HT-29 (cell line): Measurements from ENCODE around the gene ALPL. TPM values are rescaled to one million over a fixed set of nuclear protein-coding genes. Genes with fewer than 3 reads are reported as not detected.
A peak's percentile ranks its signal among the peaks of the same experiment; 100 is the strongest.

Source experiments
- DNase-seq: peaks from one replicate; pipeline ENCODE4 v3.0.0-alpha.2; 2015; ENCODE audit warnings: low spot score
- total RNA-seq: library from RNA; depleted of rRNA; stranded (reverse); fragments of >200 nt; shearing (Covaris generic); gene quantifications from 2 replicates; pipeline ENCODE4 v1.2.3, GENCODE V29; 2014; rRNA removed

ALPL gene
- total RNA-seq, 1 experiment from 2014 or later = not detected

DNA sequence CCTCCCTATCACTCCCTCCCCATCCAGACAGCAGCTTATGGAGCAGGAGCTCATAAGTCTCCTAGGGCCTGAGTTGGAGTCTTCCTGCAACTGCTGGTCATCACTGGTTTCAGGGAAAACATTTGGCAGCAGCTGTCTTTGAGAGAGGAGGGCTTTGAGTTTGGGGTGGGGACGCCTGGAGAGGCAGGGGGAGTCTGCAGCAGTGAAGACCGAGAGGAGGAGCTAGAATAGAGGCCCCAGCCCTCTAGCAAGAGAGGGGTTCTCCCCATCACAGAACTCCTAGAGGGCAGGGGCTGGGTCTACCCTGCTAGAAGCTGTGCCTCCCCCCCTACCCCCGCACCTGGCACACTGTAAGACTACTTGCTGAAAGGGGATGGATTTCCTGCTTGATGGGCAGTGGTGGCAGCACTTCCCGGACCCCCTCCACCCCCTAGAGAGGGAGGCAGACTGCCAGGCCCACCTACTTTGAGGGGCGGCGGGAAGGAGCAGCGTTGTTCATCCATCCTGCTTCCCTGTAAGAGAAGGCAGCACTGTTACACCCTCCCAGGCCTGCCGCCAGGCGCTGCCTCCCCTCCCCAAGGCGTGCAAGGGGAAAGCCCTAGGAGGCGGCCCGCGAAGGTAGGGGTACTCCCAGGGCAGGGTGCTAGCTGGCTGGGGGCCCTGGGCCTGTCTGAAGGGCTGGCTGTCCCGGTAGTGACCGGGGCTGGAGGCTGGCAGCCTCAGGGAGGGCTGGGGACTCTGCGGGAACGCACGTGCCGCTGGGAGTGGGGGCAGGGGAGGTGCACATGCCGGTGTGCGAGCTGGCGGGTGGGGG, 109.5 kb downstream of the ALPL start:
- DNase-seq = no peak

DNA sequence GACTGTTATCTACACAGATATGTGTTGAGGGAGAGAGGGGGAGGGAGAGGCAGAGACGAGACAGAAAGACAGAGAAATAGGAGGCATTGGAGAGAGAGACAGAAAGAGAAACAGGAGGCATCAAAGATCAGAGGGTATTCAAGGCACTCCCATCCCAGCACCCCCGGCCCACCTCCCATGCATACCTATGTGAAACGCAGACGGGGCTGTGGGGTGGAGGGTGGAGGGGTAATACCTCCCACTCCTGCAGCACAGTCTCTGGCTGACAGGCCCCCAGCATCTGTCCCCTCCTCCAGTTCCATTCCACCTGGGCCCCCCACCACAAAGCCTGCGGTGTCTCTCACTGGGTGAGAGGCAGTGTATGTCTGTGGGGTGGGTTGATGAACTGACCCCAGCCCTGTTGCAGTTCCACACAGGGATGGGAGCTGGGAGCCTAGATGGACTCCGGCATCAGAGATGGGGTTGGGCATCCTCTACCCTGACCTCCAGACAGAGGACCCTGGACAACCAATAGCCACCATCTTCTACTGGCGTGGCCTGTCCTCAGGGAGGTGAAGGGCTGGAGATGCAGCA, 110.2 kb downstream of the ALPL start:
- DNase-seq = no peak

DNA sequence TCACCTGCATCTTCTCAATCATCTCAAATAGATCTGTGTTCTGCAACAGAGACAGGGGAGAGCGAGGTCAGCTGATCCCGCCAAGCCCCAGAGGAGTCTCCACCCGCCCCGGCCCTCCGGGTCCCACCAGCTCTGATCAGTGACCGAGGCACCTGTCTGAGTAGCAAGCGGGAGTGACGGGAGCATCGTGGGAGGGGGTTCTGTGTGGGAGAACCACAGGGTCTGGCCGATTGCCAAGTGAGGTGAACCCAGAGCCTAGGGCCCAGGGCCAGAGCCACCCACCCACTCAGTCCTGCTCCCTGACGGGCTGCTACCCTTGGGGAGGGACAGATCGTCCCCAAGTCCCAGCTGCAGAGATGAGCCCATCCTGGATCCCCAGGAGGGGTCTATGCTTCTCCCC, 110.8 kb downstream of the ALPL start:
- no peak for DNase-seq

DNA sequence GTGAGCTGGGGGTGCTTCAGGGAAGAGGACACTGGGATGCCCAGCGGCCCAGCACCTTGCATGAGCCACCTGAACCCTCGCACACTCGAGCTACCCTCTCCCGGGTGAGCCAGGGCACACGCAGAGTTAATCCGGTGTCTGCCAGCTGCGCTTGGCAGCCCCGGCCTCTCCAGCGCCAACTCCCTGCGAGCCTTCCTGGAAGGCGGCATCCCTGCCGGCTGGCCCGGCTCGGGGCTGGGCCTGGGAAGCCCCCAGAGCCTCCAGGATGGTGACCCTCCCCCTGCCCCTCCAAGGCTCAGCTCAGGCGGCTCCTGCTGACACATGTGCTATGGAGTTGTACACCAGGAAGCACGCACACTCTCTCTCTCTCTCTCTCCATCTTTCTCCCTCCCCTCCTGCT, 111.3 kb downstream of the ALPL start:
- no peak for DNase-seq

DNA sequence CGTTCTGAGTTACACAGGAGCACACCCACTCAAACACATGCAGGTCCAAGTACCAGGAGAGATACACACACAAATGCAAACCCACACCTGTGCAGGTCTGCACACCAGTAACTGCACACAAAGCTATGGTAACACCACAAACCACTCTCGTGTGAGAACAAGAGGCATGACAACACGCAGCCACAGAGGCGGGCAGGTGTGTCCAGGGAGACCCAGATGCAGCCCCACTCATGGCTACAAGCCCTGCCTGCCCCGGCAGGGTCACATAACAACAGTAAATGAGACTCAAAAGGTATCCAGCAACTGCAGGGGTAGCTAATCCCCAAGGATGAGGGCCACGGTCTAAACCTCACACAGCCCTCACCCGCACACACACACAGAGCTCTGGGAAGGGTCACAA, 111.8 kb downstream of the ALPL start:
- no peak for DNase-seq

DNA sequence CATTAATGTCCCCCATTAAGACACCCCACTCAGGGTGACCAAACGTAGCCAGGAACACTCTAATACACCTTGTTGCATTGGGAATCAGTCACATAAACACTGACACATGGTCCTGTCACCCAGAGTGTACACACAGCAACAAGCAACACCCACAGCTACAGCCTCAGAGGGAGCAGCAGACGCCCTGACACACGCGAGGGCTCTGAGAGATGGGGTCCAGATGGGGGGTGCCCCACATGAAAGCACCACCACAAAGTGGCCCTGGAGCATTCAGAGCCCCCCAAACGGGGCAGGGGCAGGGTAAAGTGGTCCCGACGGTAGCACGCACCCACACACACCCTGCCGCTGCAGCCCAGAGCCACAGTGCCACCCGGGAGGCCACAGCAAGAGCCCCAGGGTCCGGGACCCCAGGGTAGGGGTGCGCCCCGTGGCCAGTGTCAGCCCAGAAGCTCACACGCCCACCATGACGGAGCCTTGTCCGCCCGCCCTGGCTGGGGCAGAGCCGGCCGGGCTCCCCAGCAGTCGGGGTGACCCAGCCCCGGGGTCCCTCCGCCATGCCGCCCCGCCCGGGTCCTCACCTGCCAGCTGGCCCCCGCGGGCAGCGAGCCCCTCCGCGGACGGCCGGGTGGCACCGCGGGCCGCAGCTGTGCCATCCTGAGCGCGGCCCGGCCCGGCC, 112.7 kb downstream of the ALPL start:
- peak; percentile 17 for DNase-seq

DNA sequence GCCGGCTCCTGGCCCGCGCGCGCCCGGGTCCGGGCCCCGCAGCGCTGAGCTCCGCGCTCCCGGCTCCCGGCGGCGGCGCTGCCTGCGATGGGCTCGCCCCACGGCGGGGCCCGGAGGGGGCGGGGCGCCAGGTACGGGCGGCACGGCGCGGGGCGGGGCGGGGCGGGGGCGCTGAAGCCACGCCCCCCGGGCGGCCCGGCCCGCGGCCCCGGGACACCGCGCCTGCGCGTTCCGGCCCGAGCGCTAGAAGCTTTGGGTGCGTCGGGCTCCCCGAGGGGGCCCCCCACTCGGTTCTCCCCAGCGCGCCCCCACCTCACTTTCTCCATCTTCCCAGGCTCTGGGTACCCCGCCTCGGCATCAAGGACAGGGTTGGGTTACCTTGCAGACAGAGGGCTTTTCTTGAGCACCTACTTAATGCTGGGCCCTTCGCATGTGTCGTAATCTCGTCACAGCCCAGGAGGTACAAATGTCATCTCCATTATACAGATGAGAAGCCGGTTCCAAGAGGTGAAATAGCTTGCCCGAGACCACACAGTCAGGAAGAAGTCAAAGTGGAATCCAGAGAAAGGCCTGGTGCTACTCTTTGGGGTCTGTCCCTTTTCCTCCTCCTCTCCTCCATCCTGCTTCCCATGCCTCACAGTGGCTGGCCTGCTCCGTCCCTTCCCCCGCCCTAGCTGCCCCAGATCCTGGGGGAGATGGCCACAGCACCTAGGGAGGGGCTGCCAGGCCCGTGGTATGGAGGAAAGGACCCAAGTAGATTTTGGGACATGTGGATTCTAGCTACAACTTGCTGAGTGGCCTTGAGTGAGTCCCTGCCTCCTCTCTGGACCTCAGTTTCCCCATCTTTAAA, 113.5 kb downstream of the ALPL start:
- DNase-seq = peak; percentile 61

DNA sequence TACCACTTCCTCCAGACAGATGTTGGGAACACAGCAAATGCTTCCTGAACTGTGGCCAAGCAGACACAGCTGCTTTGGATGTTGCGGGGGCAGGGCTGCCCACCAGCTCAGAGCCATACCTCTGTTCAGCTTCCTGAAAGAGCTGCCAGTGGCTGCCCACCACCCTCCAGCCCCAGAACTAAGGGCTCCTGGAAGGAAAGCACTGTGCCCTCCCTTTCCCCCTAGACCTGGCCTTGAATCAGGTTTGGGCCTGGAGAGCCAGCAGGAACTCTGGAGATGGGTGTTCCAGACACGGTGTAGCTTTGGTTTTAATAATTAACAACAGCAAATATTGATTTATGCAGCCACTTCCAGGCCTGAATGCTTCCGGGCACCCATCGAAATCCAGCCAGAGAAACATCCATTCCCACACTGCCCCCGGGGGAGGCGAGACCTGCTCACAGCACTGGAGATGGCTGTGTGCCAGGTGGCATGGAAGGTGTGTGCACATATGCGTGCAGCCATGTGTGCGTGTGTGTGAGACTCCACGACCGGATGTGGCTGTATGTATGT, 114.3 kb downstream of the ALPL start:
- peak; percentile 90 for DNase-seq

DNA sequence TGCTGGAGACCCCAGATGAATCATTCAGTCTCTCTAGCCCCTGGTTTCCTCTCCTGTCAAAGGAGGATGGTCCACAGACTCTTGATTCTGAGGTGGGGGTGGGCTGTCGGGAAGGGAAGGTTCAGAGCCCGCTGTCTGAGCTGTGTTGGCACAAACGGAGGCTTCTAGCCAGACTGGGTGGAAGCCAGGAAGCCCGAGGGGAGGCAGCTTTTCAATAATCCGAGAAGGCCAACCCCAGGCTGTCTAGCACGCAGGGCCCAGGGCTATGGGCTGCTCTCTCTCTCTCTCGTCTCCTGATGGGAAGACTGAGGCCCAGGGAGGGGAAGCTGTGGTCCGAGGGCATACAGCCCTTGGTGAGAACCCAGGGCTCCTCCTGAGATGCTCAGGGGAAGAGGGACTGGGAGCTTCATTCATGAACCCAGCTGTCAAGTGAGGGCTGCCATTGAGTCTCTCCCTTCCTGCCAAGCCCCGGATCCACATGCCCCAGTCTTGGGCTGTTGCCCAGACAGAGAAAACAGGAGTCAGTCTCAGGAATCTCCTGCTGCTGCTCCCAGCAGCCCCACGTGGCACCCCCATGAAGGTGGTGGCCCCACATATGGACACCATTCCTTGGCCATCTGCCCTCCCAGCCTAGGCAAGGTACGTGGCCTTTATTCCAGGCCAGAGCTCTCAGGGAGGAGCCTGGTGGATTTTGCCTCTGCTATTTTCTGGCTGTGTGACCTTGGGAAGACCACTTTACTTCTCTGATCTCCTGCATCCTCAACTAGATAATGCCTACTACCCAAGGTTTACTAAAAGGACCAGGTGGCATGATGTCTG, 115.6 kb downstream of the ALPL start:
- no peak for DNase-seq

DNA sequence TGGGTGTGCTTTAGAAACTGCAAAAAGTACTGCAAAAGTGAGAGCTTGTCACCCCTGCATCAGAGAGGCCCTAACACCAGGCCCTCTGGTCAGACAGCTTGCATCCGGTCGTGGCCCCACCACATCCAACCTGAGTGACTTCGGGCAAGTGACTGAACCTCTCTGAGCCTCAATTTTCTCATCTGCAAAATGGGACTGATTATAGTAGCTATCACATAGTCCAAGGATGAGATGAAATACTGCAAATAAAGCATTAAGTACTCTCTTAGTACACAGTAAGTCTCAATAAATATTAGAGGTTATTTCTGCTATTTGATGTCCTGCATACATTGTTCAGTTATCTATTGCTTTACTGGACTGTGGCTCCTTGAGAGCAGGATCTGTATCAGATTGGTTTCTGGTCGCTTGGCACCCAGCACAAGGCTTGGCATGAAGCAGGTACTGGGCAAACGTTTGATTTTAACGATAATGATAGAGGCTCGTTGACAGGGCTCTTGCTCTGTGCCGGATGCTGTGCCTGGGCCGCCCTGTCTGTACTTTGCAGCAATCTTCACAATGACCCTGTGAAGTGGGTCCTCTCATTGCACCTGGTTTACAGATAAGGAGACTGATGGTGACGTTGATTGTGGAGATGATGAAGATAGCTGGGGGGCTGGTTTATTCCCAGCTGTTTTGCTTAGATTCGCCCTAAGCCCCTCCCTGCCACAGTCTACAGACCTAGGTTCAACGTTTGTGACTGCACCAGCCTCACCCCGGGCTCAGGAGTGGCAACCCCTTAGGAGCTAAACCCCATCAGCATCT, 116.4 kb downstream of the ALPL start:
- no peak for DNase-seq

DNA sequence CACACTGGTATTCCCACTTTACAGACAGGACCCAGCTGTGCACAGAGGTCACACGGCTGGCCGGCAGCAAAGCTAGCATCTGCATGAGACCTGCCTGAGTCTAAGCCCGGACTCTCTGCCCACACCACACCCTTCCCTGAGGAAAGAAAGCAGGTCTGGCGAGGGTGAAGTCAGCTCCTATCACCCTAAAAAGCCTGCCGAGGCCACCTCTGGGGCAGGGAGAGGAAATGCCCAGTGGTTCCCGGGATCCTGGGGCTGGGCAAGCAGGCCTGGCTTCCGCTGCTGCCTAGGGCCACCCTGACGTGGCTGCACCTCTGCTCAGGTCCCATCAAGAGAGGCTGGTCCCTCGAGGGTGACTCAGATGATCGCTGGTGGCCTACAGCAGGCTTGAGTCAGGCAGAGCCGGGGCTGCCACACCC, 117.7 kb downstream of the ALPL start:
- DNase-seq = peak; percentile 56

Other genes with a start within 250 kb of the ALPL start
- 71.6 and 77.6 TPM in 2 replicates for gene ECE1, start 219.0 kb upstream of the ALPL start, total RNA-seq
- gene NBPF3, start 69.3 kb upstream of the ALPL start, total RNA-seq = 6.4 and 7.6 TPM in 2 replicates
- gene RAP1GAP, start 159.9 kb downstream of the ALPL start, total RNA-seq = 56.9 and 69.0 TPM in 2 replicates